Colonic mucosa (tissue), 4 donors: ENCODE measurements around the gene BCO1. TPM values are rescaled to one million over a fixed set of nuclear protein-coding genes. Genes with fewer than 3 reads are reported as not detected.

Experiments
- DNase-seq: peaks from one replicate; pipeline ENCODE4 v3.0.0-alpha.2; 2020
- H3K27ac ChIP-seq: fragments of 200-600 bp; one replicate; pipeline ENCODE4 v1.8.0; 2021
- H3K27me3 ChIP-seq: fragments of 200-600 bp; one replicate; pipeline ENCODE4 v1.8.0; 2021
- H3K36me3 ChIP-seq: fragments of 200-600 bp; one replicate; pipeline ENCODE4 v1.8.0; 2021
- H3K4me1 ChIP-seq: fragments of 200-600 bp; one replicate; pipeline ENCODE4 v1.8.0; 2021; ENCODE audit warnings: mild to moderate bottlenecking
- H3K4me3 ChIP-seq: fragments of 200-600 bp; one replicate; pipeline ENCODE4 v1.8.0; 2021
- H3K9ac ChIP-seq, 2 donors: one replicate each; pipeline ENCODE4 v1.7.0; 2013; ENCODE audit warnings: control low read depth in 2 of 2, low read depth in 2 of 2, low read length in 2 of 2
- H3K9me3 ChIP-seq: fragments of 200-600 bp; one replicate; pipeline ENCODE4 v1.8.0; 2021
- intact Hi-C: fragments of 100-400 bp; cut with DNase I; formaldehyde crosslinking; loops from one replicate; pipeline ENCODE4 v1.14.1; 2022
- total RNA-seq, 2 donors: library from RNA; stranded (reverse); fragmentation: NEBNext Ultra II Directional in 1 of 2; extraction: Animal tissue kit (Norgen Biotek cat#: 25700) in 1 of 2; gene quantifications; one replicate each; pipeline ENCODE4 v1.2.1, GENCODE V29; 2021
- TF ChIP-seq, protein P1 (sequence below): fragments of 200-600 bp; IDR thresholded peaks from one replicate; pipeline ENCODE4 v1.8.0; 2022; ENCODE audit warnings: antibody characterized with exemption, mild to moderate bottlenecking
- donor health status: healthy.
- donor health status: DM: no; HTN: no; CAD: no.
- donor health status: DM: no; HTN: no; CAD: no.

Gene BCO1
- total RNA-seq, 2 donors from 2014 or later: 2.1 to 6.1 TPM

DNA sequence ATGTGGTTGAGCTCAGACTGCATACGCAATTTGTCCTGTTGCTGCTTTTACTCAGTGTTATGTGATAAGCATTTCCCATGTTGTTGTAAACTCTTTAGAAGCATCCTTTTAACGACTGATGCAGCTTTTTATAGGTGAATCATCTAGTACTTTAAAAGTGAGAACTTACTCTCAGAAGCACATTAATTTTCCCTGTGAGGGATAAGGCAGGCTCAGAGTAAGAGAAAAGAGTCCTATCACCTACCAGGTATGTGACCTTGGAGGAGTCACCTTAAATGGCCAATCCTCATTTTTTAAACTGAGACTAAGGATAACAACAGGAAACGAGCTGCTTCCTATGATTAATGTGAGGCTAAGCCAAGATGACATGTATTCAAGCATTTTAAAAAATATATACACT, 41.9 kb downstream of the BCO1 start:
- no peak overlapping the region for H3K27ac ChIP-seq
- intact Hi-C loops: no loop called here
- H3K4me3 ChIP-seq: no peak overlapping the region
- no peak overlapping the region for H3K9ac ChIP-seq
- peaks cover 3% of the 10 kb centered on the region for H3K4me1 ChIP-seq
- TF ChIP-seq, protein P1, sequence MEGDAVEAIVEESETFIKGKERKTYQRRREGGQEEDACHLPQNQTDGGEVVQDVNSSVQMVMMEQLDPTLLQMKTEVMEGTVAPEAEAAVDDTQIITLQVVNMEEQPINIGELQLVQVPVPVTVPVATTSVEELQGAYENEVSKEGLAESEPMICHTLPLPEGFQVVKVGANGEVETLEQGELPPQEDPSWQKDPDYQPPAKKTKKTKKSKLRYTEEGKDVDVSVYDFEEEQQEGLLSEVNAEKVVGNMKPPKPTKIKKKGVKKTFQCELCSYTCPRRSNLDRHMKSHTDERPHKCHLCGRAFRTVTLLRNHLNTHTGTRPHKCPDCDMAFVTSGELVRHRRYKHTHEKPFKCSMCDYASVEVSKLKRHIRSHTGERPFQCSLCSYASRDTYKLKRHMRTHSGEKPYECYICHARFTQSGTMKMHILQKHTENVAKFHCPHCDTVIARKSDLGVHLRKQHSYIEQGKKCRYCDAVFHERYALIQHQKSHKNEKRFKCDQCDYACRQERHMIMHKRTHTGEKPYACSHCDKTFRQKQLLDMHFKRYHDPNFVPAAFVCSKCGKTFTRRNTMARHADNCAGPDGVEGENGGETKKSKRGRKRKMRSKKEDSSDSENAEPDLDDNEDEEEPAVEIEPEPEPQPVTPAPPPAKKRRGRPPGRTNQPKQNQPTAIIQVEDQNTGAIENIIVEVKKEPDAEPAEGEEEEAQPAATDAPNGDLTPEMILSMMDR: no peak
- no peaks in the 10 kb centered on the region for H3K27me3 ChIP-seq
- DNase-seq: no peak
- no peaks in the 10 kb centered on the region for H3K9me3 ChIP-seq
- no peaks in the 10 kb centered on the region for H3K36me3 ChIP-seq

DNA sequence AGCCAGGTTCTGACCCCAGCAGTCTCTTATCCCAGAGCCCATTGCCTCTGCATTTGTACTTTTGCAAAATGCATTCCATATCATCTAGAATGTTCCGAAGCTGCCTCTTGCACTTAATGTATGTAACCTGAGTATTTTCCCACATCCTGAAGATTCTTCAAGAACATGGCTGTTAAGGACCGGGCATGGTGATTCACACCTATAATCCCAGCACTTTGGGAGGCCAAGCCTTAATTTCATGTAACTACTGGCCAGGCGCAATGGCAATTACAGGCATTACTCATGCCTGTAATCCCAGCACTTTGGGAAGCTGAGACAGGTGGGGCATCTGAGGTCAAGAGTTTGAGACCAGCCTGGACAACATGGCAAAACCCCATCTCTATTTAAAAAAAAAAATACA, 44.6 kb downstream of the BCO1 start:
- H3K36me3 ChIP-seq: no peaks in the 10 kb centered on the region
- no peak overlapping the region for H3K27ac ChIP-seq
- no peaks in the 10 kb centered on the region for H3K9me3 ChIP-seq
- intact Hi-C loops: no loop called here
- no peak for DNase-seq
- no peak overlapping the region for H3K4me3 ChIP-seq
- H3K4me1 ChIP-seq: no peaks in the 10 kb centered on the region
- TF ChIP-seq, protein P1: no peak
- H3K27me3 ChIP-seq: no peaks in the 10 kb centered on the region
- no peak overlapping the region for H3K9ac ChIP-seq

DNA sequence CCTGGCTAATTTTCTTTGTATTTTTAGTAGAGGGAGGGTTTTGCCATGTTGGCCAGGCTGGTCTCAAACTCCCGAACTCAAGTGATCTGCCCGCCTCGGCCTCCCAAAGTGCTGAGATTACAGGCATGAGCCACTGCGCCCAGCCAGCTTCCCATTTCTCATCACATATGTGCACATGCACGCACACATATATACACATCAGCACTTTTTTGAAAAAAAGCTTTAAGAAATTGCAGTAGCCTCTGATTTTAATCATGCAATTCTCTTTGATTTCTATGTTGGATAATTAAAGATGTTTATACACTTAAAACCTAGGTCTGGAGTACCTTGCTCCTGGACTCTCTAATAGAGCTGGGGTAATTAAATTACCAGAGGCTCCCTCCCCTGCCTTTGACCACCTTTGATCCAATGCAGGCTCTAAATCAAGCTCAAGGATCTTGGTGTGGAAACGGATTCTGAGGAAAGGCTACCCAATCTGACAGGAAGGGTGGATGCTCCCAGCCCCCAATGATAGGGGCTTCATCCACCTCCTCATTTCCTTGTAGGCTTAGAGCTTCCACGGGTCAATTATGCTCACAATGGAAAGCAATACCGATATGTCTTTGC, 46.6 kb downstream of the BCO1 start:
- no peak overlapping the region for H3K27ac ChIP-seq
- no peaks in the 10 kb centered on the region for H3K36me3 ChIP-seq
- DNase-seq: no peak
- TF ChIP-seq, protein P1: no peak
- no peak overlapping the region for H3K9ac ChIP-seq
- no peaks in the 10 kb centered on the region for H3K27me3 ChIP-seq
- H3K4me1 ChIP-seq: no peaks in the 10 kb centered on the region
- intact Hi-C loops: no loop called here
- H3K4me3 ChIP-seq: no peak overlapping the region
- H3K9me3 ChIP-seq: no peaks in the 10 kb centered on the region

DNA sequence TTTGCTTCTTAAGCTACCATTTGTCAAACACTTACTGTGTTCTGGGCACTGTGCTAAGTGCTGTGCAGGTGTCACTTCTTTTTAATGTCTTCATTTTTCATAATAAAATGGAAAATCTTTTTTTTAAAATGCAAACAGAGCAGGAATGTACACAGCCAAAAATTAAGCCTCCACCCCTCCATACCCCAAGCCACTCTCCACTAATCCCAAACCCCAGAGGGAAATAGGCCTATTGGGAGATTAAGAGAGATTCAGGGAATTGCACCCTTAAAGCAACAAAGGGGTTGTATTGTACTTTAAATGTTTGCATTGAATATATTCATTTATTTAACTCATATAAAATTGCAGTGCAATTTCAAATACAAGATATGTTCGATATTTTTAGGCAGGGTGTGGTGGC, 47.7 kb downstream of the BCO1 start:
- intact Hi-C loops: no loop called here
- Histone ChIP-seq H3K36me3 (no peaks in the 10 kb centered on the region), H3K27me3 (no peaks in the 10 kb centered on the region), H3K4me1 (no peaks in the 10 kb centered on the region), H3K9me3 (no peaks in the 10 kb centered on the region), H3K9ac (no peak overlapping the region), H3K4me3 (no peak overlapping the region), H3K27ac (no peak overlapping the region)
- DNase-seq: no peak
- TF ChIP-seq, protein P1: no peak

DNA sequence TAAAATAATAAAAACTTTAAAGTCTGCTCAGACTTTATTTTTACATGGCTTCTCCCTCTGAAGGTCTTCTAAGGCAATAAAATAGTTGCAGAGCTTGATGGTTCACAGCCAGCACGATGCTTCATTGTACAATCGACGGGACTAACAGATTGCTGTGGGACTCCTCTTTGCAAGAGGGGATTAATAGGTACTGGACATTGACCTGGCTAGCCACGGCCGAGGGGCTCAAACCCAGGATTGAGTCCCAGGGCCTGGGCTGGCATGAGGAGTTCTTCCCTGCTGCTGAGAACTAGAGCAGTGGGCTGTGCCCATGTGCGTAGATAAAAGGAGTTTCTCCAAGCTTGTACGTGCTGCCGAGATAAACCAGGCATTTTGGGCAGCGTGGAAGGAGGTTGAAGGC, 52.6 kb downstream of the BCO1 start:
- no peaks in the 10 kb centered on the region for H3K9me3 ChIP-seq
- intact Hi-C loops: no loop called here

More for the DNA sequence above, 52.6 kb downstream of the BCO1 start:
- TF ChIP-seq, protein P1: no peak
- no peaks in the 10 kb centered on the region for H3K27me3 ChIP-seq
- no peak for DNase-seq
- no peaks in the 10 kb centered on the region for H3K36me3 ChIP-seq
- H3K27ac ChIP-seq: no peak overlapping the region
- H3K9ac ChIP-seq: no peak overlapping the region
- no peak overlapping the region for H3K4me3 ChIP-seq
- no peaks in the 10 kb centered on the region for H3K4me1 ChIP-seq
